Tongue (tissue), 1 donor: Measurements from ENCODE around the gene TWF1. TPM values are rescaled to one million over a fixed set of nuclear protein-coding genes. Genes with fewer than 3 reads are reported as not detected.

ENCODE experiments used
- total RNA-seq: library from RNA; depleted of rRNA; stranded (reverse); fragments of >200 nt; gene quantifications from one replicate; pipeline ENCODE4 v1.2.3, GENCODE V29; 2014

TWF1 gene
- total RNA-seq, 1 donor from 2014 or later: 51.0 TPM

Other genes with a start within 250 kb of the TWF1 start
- gene PUS7L, start 47.5 kb downstream of the TWF1 start, total RNA-seq: 25.8 TPM
- gene IRAK4, start 47.4 kb downstream of the TWF1 start, total RNA-seq: 19.7 TPM
- gene TMEM117, start 29.8 kb upstream of the TWF1 start, total RNA-seq: 19.6 TPM